Kidney epithelial cell (primary cell): ENCODE results near the gene PTPRE. TPM values are rescaled to one million over a fixed set of nuclear protein-coding genes. Genes with fewer than 3 reads are reported as not detected.

Experiments used
- DNase-seq: peaks from one replicate; pipeline ENCODE4 v3.0.0-alpha.2; 2010; ENCODE audit warnings: low read depth
- H3K27me3 ChIP-seq: 2 replicates; pipeline ENCODE4 v1.6.0; 2011; ENCODE audit warnings: low read length; ENCODE audit not compliant: control insufficient read depth, insufficient read depth
- H3K36me3 ChIP-seq: 2 replicates; pipeline ENCODE4 v1.5.1; 2011; ENCODE audit warnings: low read length; ENCODE audit not compliant: control insufficient read depth, insufficient read depth
- H3K4me3 ChIP-seq: 2 replicates; pipeline ENCODE4 v1.5.1; 2011; ENCODE audit warnings: low read depth, mild to moderate bottlenecking, control low read depth, low read length
- total RNA-seq: library from RNA; depleted of rRNA; stranded (reverse); fragments of >200 nt; gene quantifications from 2 replicates; pipeline ENCODE4 v1.2.3, GENCODE V29; 2015
- TF ChIP-seq, protein P1 (sequence below): IDR thresholded peaks from 2 replicates; pipeline ENCODE4 v1.5.1; 2011; ENCODE audit warnings: mild to moderate bottlenecking, moderate library complexity, low read length, control low read depth, inconsistent platforms; ENCODE audit not compliant: insufficient read depth, poor library complexity, severe bottlenecking

Gene PTPRE
- total RNA-seq, 1 donor from 2014 or later, result 10.3 TPM

GRCh38 chr10:128036746-128037543 lies 130.0 kb downstream of the PTPRE start:
- no peak for DNase-seq
- Histone ChIP-seq H3K27me3 (no peaks in the 10 kb centered on the region), H3K4me3 (no peak overlapping the region), H3K36me3 (no peaks in the 10 kb centered on the region)
- TF ChIP-seq, protein P1, sequence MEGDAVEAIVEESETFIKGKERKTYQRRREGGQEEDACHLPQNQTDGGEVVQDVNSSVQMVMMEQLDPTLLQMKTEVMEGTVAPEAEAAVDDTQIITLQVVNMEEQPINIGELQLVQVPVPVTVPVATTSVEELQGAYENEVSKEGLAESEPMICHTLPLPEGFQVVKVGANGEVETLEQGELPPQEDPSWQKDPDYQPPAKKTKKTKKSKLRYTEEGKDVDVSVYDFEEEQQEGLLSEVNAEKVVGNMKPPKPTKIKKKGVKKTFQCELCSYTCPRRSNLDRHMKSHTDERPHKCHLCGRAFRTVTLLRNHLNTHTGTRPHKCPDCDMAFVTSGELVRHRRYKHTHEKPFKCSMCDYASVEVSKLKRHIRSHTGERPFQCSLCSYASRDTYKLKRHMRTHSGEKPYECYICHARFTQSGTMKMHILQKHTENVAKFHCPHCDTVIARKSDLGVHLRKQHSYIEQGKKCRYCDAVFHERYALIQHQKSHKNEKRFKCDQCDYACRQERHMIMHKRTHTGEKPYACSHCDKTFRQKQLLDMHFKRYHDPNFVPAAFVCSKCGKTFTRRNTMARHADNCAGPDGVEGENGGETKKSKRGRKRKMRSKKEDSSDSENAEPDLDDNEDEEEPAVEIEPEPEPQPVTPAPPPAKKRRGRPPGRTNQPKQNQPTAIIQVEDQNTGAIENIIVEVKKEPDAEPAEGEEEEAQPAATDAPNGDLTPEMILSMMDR, result no peak

DNA sequence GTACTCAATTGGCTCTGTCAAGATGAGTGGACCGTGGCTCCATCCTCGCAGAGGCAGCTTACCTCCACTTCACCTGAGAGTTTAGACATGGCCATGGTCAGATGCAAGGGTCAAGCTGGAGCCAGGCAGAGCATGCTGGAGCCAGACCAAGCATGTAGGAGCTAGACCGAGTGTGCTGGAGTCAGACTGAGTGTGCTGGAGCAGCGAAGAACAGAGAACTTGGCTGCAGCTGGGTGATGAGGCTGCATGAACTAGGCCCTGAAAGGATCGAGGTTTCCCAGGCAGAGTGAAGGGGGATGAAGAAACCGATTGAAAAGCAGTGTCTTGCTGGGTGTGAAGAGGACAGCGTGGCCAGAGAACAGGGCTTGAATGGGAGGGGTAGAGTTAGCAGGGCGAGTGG lies 133.2 kb downstream of the PTPRE start:
- TF ChIP-seq, protein P1, result no peak
- no peak for DNase-seq
- Histone ChIP-seq H3K27me3 (no peaks in the 10 kb centered on the region), H3K36me3 (no peaks in the 10 kb centered on the region), H3K4me3 (no peak overlapping the region)

DNA sequence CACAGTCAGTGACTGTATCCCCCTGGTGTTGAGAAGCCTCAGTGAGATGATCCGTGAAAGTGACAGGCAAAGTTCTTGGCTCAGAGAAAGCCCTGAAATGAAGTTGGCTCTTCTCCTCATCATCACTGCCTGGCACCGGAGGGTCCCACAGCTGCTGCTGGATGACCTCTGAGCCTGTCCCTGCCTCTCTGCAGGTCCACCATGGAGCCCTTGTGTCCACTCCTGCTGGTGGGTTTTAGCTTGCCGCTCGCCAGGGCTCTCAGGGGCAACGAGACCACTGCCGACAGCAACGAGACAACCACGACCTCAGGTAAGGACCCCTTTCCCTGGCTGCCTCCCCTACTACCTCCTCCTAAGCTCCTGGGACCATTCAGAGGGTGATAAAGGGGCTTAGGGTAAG lies 133.8 kb downstream of the PTPRE start:
- H3K4me3 ChIP-seq, result no peak overlapping the region
- no peaks in the 10 kb centered on the region for H3K27me3 ChIP-seq
- no peaks in the 10 kb centered on the region for H3K36me3 ChIP-seq
- DNase-seq, result no peak
- TF ChIP-seq, protein P1, result no peak

- no peaks in the 10 kb centered on the region for H3K36me3 ChIP-seq
- DNase-seq, result no peak
- no peaks in the 10 kb centered on the region for H3K27me3 ChIP-seq
- no peak overlapping the region for H3K4me3 ChIP-seq
- TF ChIP-seq, protein P1, result no peak
These were observed 135.3 kb downstream of the PTPRE start for GRCh38 chr10:128042131-128042610.

DNA sequence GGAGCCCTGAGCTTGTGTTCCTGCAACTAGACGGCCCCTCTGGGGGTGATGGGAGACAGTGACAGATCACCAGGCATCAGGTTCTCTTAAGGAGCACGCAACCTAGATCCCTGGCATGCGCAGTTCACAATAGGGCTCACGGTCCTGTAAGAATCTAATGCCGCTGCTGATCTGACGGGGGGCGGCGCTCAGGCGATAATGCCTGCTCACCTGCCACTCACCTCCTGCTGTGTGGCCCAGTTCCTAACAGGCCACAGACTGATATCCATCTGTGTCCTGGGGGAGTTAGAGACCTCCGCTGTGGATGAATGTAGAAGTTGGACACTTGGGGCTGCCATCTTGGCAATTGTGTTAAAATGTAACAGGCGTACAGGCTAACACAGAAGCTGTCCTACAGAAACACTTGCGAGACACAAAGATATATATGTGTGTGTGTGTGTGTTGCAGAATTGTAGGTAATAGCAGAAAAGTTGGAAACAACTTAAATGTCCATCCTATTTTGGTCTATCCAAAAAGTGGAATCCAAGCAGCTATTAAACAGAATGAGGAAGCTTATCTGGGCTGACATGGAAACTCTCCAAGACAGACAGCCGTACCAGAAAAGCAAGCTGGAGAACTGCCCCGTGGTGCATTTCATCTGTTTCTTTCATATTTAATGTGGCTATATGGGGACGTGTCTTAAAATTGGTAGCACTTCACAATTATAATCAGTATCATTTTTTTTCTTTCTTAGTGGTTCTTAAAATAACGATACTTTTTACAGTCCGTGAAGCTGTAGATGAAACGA lies 136.5 kb downstream of the PTPRE start:
- DNase-seq, result no peak
- H3K27me3 ChIP-seq, result no peaks in the 10 kb centered on the region
- no peaks in the 10 kb centered on the region for H3K36me3 ChIP-seq
- TF ChIP-seq, protein P1, result no peak
- H3K4me3 ChIP-seq, result no peak overlapping the region
